ENCODE results near the gene ATP6V1C2.
"Not testable (repeated sequence)": the region's sequence is repeated elsewhere in the genome, so short reads cannot be mapped to it uniquely, and the experiment has no call there.

The ATP6V1C2 gene

GRCh38 chr2:10788855-10789254, 67.4 kb downstream of the ATP6V1C2 start:
- no peak for DNase-seq

GRCh38 chr2:10790228-10790973, 69.0 kb downstream of the ATP6V1C2 start:
- peak; percentile 66 for DNase-seq

GRCh38 chr2:10792001-10792634, 70.7 kb downstream of the ATP6V1C2 start:
- peak; percentile 58 for DNase-seq

- peak; percentile 10 for DNase-seq
Observed at GRCh38 chr2:10792660-10793400, 71.4 kb downstream of the ATP6V1C2 start.

GRCh38 chr2:10793816-10794215, 72.4 kb downstream of the ATP6V1C2 start:
- no peak for DNase-seq

GRCh38 chr2:10794876-10795275, 73.4 kb downstream of the ATP6V1C2 start:
- DNase-seq: no peak

GRCh38 chr2:10795508-10796046, 74.1 kb downstream of the ATP6V1C2 start:
- DNase-seq: no peak

GRCh38 chr2:10796703-10797102, 75.3 kb downstream of the ATP6V1C2 start:
- no peak for DNase-seq

- no peak for DNase-seq
Observed at GRCh38 chr2:10798783-10799182, 77.4 kb downstream of the ATP6V1C2 start.

- no peak for DNase-seq
Observed at GRCh38 chr2:10800163-10800562, 78.7 kb downstream of the ATP6V1C2 start.

- no peak for DNase-seq
Observed at GRCh38 chr2:10802657-10803056, 81.2 kb downstream of the ATP6V1C2 start.

GRCh38 chr2:10805990-10806389, 84.6 kb downstream of the ATP6V1C2 start:
- DNase-seq: not testable (repeated sequence)

GRCh38 chr2:10806543-10806942, 85.1 kb downstream of the ATP6V1C2 start:
- DNase-seq: no peak

GRCh38 chr2:10810202-10811161, 89.1 kb downstream of the ATP6V1C2 start:
- peak; percentile 58 for DNase-seq

GRCh38 chr2:10811517-10811916, 90.1 kb downstream of the ATP6V1C2 start:
- DNase-seq: no peak

GRCh38 chr2:10812362-10813162, 91.1 kb downstream of the ATP6V1C2 start, which contains the start of gene PDIA6:
Gene PDIA6 (minus strand): TSS chr2:10812785. CDS start chr2:10812696, 89 bp downstream.
- DNase-seq: peak; percentile 96

GRCh38 chr2:10813163-10814138, 92.0 kb downstream of the ATP6V1C2 start:
- not testable (repeated sequence) for DNase-seq

GRCh38 chr2:10814142-10814541, 92.7 kb downstream of the ATP6V1C2 start:
- DNase-seq: no peak

GRCh38 chr2:10814571-10815331, 93.3 kb downstream of the ATP6V1C2 start:
- no peak for DNase-seq
